ENCODE results near the gene FSTL5.
A peak's percentile ranks its signal among the peaks of the same experiment; 100 is the strongest.
"Not testable (repeated sequence)": the region's sequence is repeated elsewhere in the genome, so short reads cannot be mapped to it uniquely, and the experiment has no call there.

The FSTL5 gene

GRCh38 chr4:162163892-162164759 is at the start of gene FSTL5:
TSS of gene FSTL5 (minus strand) at chr4:162164000. CDS start at chr4:162111396, 52,604 bp downstream.
- peak; percentile 42 to 70 (median 47) for DNase-seq

- DNase-seq: no peak
These were observed 45.9 kb upstream of the FSTL5 start for GRCh38 chr4:162209706-162210105.

- DNase-seq: not testable (repeated sequence)
These were observed 39.7 kb upstream of the FSTL5 start for GRCh38 chr4:162203478-162203877.

- DNase-seq: no peak
These were observed 37.9 kb upstream of the FSTL5 start for GRCh38 chr4:162201673-162202072.

GRCh38 chr4:162170509-162170908 is 6.7 kb upstream of the FSTL5 start:
- DNase-seq: peak in 1 of 3 donors; percentile 5

- no peak for DNase-seq
These were observed 1.2 kb upstream of the FSTL5 start for GRCh38 chr4:162164906-162165510.

GRCh38 chr4:162162672-162163071 is 1.1 kb downstream of the FSTL5 start:
- no peak for DNase-seq

GRCh38 chr4:162157241-162157640 is 6.6 kb downstream of the FSTL5 start:
- no peak for DNase-seq

GRCh38 chr4:162154862-162155540 is 8.8 kb downstream of the FSTL5 start:
- DNase-seq: no peak

GRCh38 chr4:162151850-162152249 is 11.9 kb downstream of the FSTL5 start:
- DNase-seq: no peak

- no peak for DNase-seq
These were observed 12.4 kb downstream of the FSTL5 start for GRCh38 chr4:162151386-162151785.

GRCh38 chr4:162149644-162150043 is 14.2 kb downstream of the FSTL5 start:
- no peak for DNase-seq

- DNase-seq: no peak
These were observed 23.6 kb downstream of the FSTL5 start for GRCh38 chr4:162140051-162140683.

- no peak for DNase-seq
These were observed 24.4 kb downstream of the FSTL5 start for GRCh38 chr4:162139412-162139811.

- no peak for DNase-seq
These were observed 32.5 kb downstream of the FSTL5 start for GRCh38 chr4:162131256-162131655.

GRCh38 chr4:162126729-162127128 is 37.1 kb downstream of the FSTL5 start:
- no peak for DNase-seq

- DNase-seq: no peak
These were observed 46.7 kb downstream of the FSTL5 start for GRCh38 chr4:162117051-162117450.

- DNase-seq: no peak
These were observed 47.6 kb downstream of the FSTL5 start for GRCh38 chr4:162116095-162116779.

- no peak for DNase-seq
These were observed 48.5 kb downstream of the FSTL5 start for GRCh38 chr4:162115333-162115732.

GRCh38 chr4:162111078-162111477 is 52.7 kb downstream of the FSTL5 start:
- no peak for DNase-seq

- DNase-seq: no peak
These were observed 59.2 kb downstream of the FSTL5 start for GRCh38 chr4:162104459-162105124.

GRCh38 chr4:162103908-162104307 is 59.9 kb downstream of the FSTL5 start:
- not testable (repeated sequence) for DNase-seq

Data from suppressor macrophage treated with lipopolysaccharide for 1 hour (primary cell).